CD14-positive monocyte (primary cell): ENCODE results near the gene KNTC1. TPM values are rescaled to one million over a fixed set of nuclear protein-coding genes. Genes with fewer than 3 reads are reported as not detected.

Experiments used
- DNase-seq, 3 donors: peaks; one replicate each; pipeline ENCODE4 v3.0.0-alpha.2; 2011 to 2022
- H2AFZ ChIP-seq: 2 replicates; pipeline ENCODE4 v1.6.0; 2012; ENCODE audit warnings: mild to moderate bottlenecking, low read depth, low read length, inconsistent platforms; ENCODE audit not compliant: insufficient read depth, poor library complexity, severe bottlenecking
- H3K27ac ChIP-seq, 2 donors: 1 replicate in 1 of 2; 2 replicates in 1 of 2; pipeline ENCODE4 v1.5.1; 2012 to 2013; ENCODE audit warnings: low read length in 2 of 2, control low read depth in 1 of 2, inconsistent platforms in 1 of 2, low read depth in 1 of 2, mild to moderate bottlenecking in 1 of 2
- H3K27me3 ChIP-seq, 2 donors: one replicate each; pipeline versions ENCODE4 v1.6.0 to v1.6.1; 2011 to 2013; ENCODE audit warnings: low read length in 2 of 2; ENCODE audit not compliant: control insufficient read depth in 2 of 2, insufficient read depth in 2 of 2
- H3K36me3 ChIP-seq, 2 donors: replicated peaks in 1 of 2; 1 replicate in 1 of 2; 2 replicates in 1 of 2; pipeline versions ENCODE4 v1.5.1 to v1.6.1; 2012 to 2013; ENCODE audit warnings: low read length in 2 of 2, control low read depth in 1 of 2, inconsistent platforms in 1 of 2, mild to moderate bottlenecking in 1 of 2; ENCODE audit not compliant: insufficient read depth in 2 of 2, control insufficient read depth in 1 of 2
- H3K4me1 ChIP-seq, 2 donors: 1 replicate in 1 of 2; 2 replicates in 1 of 2; pipeline versions ENCODE4 v1.5.1 to v1.6.1; 2012 to 2013; ENCODE audit warnings: low read length in 2 of 2, control low read depth in 1 of 2, inconsistent platforms in 1 of 2, mild to moderate bottlenecking in 1 of 2, moderate library complexity in 1 of 2; ENCODE audit not compliant: insufficient read depth in 2 of 2, control insufficient read depth in 1 of 2
- H3K4me2 ChIP-seq: replicated peaks from 2 replicates; pipeline ENCODE3; 2012; ENCODE audit warnings: low read length, moderate library complexity, mild to moderate bottlenecking; ENCODE audit not compliant: poor library complexity, severe bottlenecking; ENCODE audit errors: extremely low read depth
- H3K4me3 ChIP-seq, 3 experiments: fragments of 200-600 bp in 1 of 3; sonication (generic) in 1 of 3; replicated peaks in 1 of 3; 1 replicate in 2 of 3; 2 replicates in 1 of 3; pipeline ENCODE4 v1.5.1; 2011 to 2013; ENCODE audit warnings: low read length in 3 of 3, mild to moderate bottlenecking in 3 of 3, control low read depth in 2 of 3, low read depth in 2 of 3, inconsistent platforms in 1 of 3, moderate library complexity in 1 of 3
- H3K79me2 ChIP-seq: 2 replicates; pipeline ENCODE4 v1.6.0; 2012; ENCODE audit warnings: mild to moderate bottlenecking, control low read depth, inconsistent platforms, low read length, moderate library complexity; ENCODE audit not compliant: insufficient read depth
- H3K9ac ChIP-seq: 2 replicates; pipeline ENCODE4 v1.6.0; 2017; ENCODE audit warnings: low read length, mild to moderate bottlenecking; ENCODE audit not compliant: insufficient read depth, poor library complexity, severe bottlenecking
- H3K9me3 ChIP-seq, 2 donors: replicated peaks in 1 of 2; 1 replicate in 1 of 2; 2 replicates in 1 of 2; pipeline versions ENCODE4 v1.5.1 to v1.6.1; 2012 to 2013; ENCODE audit warnings: low read length in 2 of 2, control low read depth in 1 of 2; ENCODE audit not compliant: control insufficient read depth in 1 of 2, insufficient read depth in 1 of 2
- H4K20me1 ChIP-seq: 2 replicates; pipeline ENCODE4 v1.6.0; 2012; ENCODE audit warnings: mild to moderate bottlenecking, low read length, control low read depth, moderate library complexity; ENCODE audit not compliant: insufficient read depth
- H3K27ac Mint-ChIP-seq, 7 donors: one replicate each; pipeline ENCODE4 v1.8.0; 2020; ENCODE audit warnings: mild to moderate bottlenecking in 7 of 7, mixed read lengths in 7 of 7, moderate library complexity in 6 of 7, inconsistent platforms in 2 of 7
- H3K27me3 Mint-ChIP-seq, 3 donors: one replicate each; pipeline ENCODE4 v1.8.0; 2021 to 2022; ENCODE audit warnings: low read depth in 3 of 3, mild to moderate bottlenecking in 3 of 3, mixed read lengths in 3 of 3, moderate library complexity in 3 of 3, inconsistent platforms in 1 of 3
- H3K36me3 Mint-ChIP-seq, 2 donors: one replicate each; pipeline ENCODE4 v1.8.0; 2020; ENCODE audit warnings: mixed read lengths in 2 of 2, inconsistent platforms in 1 of 2, mild to moderate bottlenecking in 1 of 2
- H3K4me1 Mint-ChIP-seq: one replicate; pipeline ENCODE4 v1.8.0; 2020; ENCODE audit warnings: mild to moderate bottlenecking, mixed read lengths
- H3K4me3 Mint-ChIP-seq, 2 donors: one replicate each; pipeline ENCODE4 v1.8.0; 2020; ENCODE audit warnings: mild to moderate bottlenecking in 2 of 2, mixed read lengths in 2 of 2, moderate library complexity in 1 of 2
- H3K9me3 Mint-ChIP-seq, 7 donors: one replicate each; pipeline ENCODE4 v1.8.0; 2020 to 2022; ENCODE audit warnings: mixed read lengths in 7 of 7, mild to moderate bottlenecking in 6 of 7, moderate library complexity in 6 of 7, inconsistent platforms in 2 of 7
- CTCF ChIP-seq: fragments of 200-600 bp; IDR thresholded peaks from one replicate; pipeline ENCODE4 v1.8.0; 2022; ENCODE audit warnings: antibody characterized with exemption, mild to moderate bottlenecking
- WGBS: methylation state at CpG from one replicate; pipeline ENCODE4 v1.1.5; 2013; ENCODE audit warnings: missing lambda C conversion rate; ENCODE audit not compliant: insufficient coverage; 5-methylcytosine and 5-hydroxymethylcytosine counted together
- intact Hi-C, 2 donors: fragments of 100-400 bp; cut with micrococcal nuclease; formaldehyde crosslinking; loops; one replicate each; pipeline versions ENCODE4 v1.15.0 to v1.15.1; 2023
- polyA plus RNA-seq, 3 donors: library from polyadenylated mRNA; depleted of rRNA in 1 of 3; unstranded in 2 of 3; stranded (reverse) in 1 of 3; fragments of 300-500 nt in 2 of 3; fragments of >200 nt in 1 of 3; fragmentation: Illumina TruSeq in 2 of 3; gene quantifications; 1 replicate in 2 of 3; 2 replicates in 1 of 3; pipeline ENCODE4 v1.2.3, GENCODE V29; 2012 to 2021

KNTC1 gene
- polyA plus RNA-seq, 3 donors, result 0.65 to 10.3 (median 0.81) TPM

GRCh38 chr12:122665349-122665748 lies 138.3 kb downstream of the KNTC1 start:
- Histone ChIP-seq H4K20me1 (no peaks in the 10 kb centered on the region), H3K4me2 (no peak overlapping the region), H3K9me3 (no peaks in the 10 kb centered on the region), H3K27ac (no peak overlapping the region), H3K4me1 (no peaks in the 10 kb centered on the region), H3K4me3 (no peak overlapping the region), H3K36me3 (no peaks in the 10 kb centered on the region), H3K27me3 (no peaks in the 10 kb centered on the region), H3K79me2 (no peaks in the 10 kb centered on the region), H3K9ac (no peak overlapping the region), H2AFZ (no peak overlapping the region)
- intact Hi-C loops, result no loop called here
- Mint-ChIP-seq H3K27ac (no peak overlapping the region), H3K4me3 (peak overlapping the region in 1 of 2 donors; percentile 4), H3K36me3 (no peaks in the 10 kb centered on the region), H3K27me3 (peaks cover 2 to 8% (median 4%) of the 10 kb centered on the region in 3 donors), H3K4me1 (peaks cover 3% of the 10 kb centered on the region), H3K9me3 (peaks cover 0 to 3% (median 0%) of the 10 kb centered on the region in 7 donors)
- TF ChIP-seq CTCF, result no peak
- DNase-seq, result no peak
- WGBS, result no CpG with 5 or more reads among the region's 8 CpGs

- no peaks in the 10 kb centered on the region for H3K36me3 Mint-ChIP-seq
- Histone ChIP-seq H3K9ac (no peak overlapping the region), H3K36me3 (no peaks in the 10 kb centered on the region), H3K27ac (no peak overlapping the region), H3K9me3 (no peaks in the 10 kb centered on the region), H2AFZ (no peak overlapping the region), H3K27me3 (no peaks in the 10 kb centered on the region), H3K4me3 (no peak overlapping the region), H3K79me2 (no peaks in the 10 kb centered on the region), H4K20me1 (no peaks in the 10 kb centered on the region), H3K4me2 (no peak overlapping the region), H3K4me1 (no peaks in the 10 kb centered on the region)
- H3K4me3 Mint-ChIP-seq, result no peak overlapping the region
- no peak for TF ChIP-seq CTCF
- peaks cover 2 to 8% (median 4%) of the 10 kb centered on the region in 3 donors for H3K27me3 Mint-ChIP-seq
- peaks cover 3% of the 10 kb centered on the region for H3K4me1 Mint-ChIP-seq
- 95% methylated on average over 4 of the region's 5 CpGs for WGBS
- peaks cover 0 to 3% (median 0%) of the 10 kb centered on the region in 7 donors for H3K9me3 Mint-ChIP-seq
- H3K27ac Mint-ChIP-seq, result no peak overlapping the region
- DNase-seq, result no peak
- intact Hi-C loops, result no loop called here
Observed at GRCh38 chr12:122665759-122666158, 138.7 kb downstream of the KNTC1 start.
